GM23338 (cell line): ENCODE results near the gene SLC8A1. TPM values are rescaled to one million over a fixed set of nuclear protein-coding genes. Genes with fewer than 3 reads are reported as not detected.

Source experiments
- CREB1 ChIP-seq: fragments of 250-450 bp; sonication (Bioruptor Pico); IDR thresholded peaks from 2 replicates; pipeline ENCODE4 v1.5.0; 2020; ENCODE audit warnings: low read depth, mild to moderate bottlenecking, moderate library complexity
- ETS1 ChIP-seq: IDR thresholded peaks from 2 replicates; pipeline ENCODE4 v1.6.1; 2016; ENCODE audit warnings: antibody characterized with exemption
- EZH2phosphoT487 ChIP-seq: fragments of 200-600 bp; sonication (generic); IDR thresholded peaks from one replicate; pipeline ENCODE4 v1.8.1; 2018; ENCODE audit warnings: antibody characterized with exemption; ENCODE audit not compliant: unreplicated experiment
- NANOG ChIP-seq: IDR thresholded peaks from 2 replicates; pipeline ENCODE4 v1.6.1; 2016; ENCODE audit warnings: antibody characterized with exemption, borderline replicate concordance
- POLR2AphosphoS5 ChIP-seq: IDR thresholded peaks from 2 replicates; pipeline ENCODE4 v1.6.1; 2016; ENCODE audit warnings: antibody characterized with exemption, low read depth
- REST ChIP-seq: IDR thresholded peaks from one replicate; pipeline ENCODE4 v1.6.1; 2018; ENCODE audit warnings: antibody characterized with exemption; ENCODE audit not compliant: unreplicated experiment
- STAT1 ChIP-seq: IDR thresholded peaks from one replicate; pipeline ENCODE4 v1.6.1; 2016; ENCODE audit warnings: antibody characterized with exemption; ENCODE audit not compliant: unreplicated experiment
- ZNF331 ChIP-seq: fragments of 250-450 bp; sonication (Bioruptor Pico); IDR thresholded peaks from 2 replicates; pipeline ENCODE4 v1.5.0; 2020; ENCODE audit warnings: low read depth, mild to moderate bottlenecking, moderate library complexity
- ZNF462 ChIP-seq: fragments of 250-450 bp; sonication (Bioruptor Pico); IDR thresholded peaks from 2 replicates; pipeline ENCODE4 v1.5.0; 2020; ENCODE audit warnings: mild to moderate bottlenecking, moderate library complexity
- polyA plus RNA-seq: library from polyadenylated mRNA; unstranded; fragments of >200 nt; fragmentation: Nextera tagmentation; extraction: Ambion mirVana; gene quantifications from 2 replicates; pipeline ENCODE4 v1.2.1, GENCODE V29; 2016
- total RNA-seq: library from RNA; depleted of rRNA; stranded (reverse); fragments of >200 nt; shearing (Covaris generic); gene quantifications from 2 replicates; pipeline ENCODE4 v1.2.3, GENCODE V29; 2014

SLC8A1 gene
- total and polyA plus RNA-seq, 2 experiments from 2014 or later = 2.5 to 3.3 TPM

- TF ChIP-seq ZNF462 (CRISPR knock-in tag) (no peak), STAT1 (no peak), NANOG (no peak), REST (no peak), POLR2AphosphoS5 (no peak), ZNF331 (no peak), EZH2phosphoT487 (no peak), ETS1 (no peak), CREB1 (no peak)
These were observed 17.1 kb downstream of the SLC8A1 start (continued) for GRCh38 chr2:40434731-40435271.
